Measurements from ENCODE around the gene KLC4. TPM values are rescaled to one million over a fixed set of nuclear protein-coding genes. Genes with fewer than 3 reads are reported as not detected.

KLC4 gene
- total and polyA plus RNA-seq, 9 of the 15 experiments (the other 6 are each of a cell fraction or from before 2014, with no cell fraction given), result 1.7 to 16.2 (median 7.7) TPM

DNA sequence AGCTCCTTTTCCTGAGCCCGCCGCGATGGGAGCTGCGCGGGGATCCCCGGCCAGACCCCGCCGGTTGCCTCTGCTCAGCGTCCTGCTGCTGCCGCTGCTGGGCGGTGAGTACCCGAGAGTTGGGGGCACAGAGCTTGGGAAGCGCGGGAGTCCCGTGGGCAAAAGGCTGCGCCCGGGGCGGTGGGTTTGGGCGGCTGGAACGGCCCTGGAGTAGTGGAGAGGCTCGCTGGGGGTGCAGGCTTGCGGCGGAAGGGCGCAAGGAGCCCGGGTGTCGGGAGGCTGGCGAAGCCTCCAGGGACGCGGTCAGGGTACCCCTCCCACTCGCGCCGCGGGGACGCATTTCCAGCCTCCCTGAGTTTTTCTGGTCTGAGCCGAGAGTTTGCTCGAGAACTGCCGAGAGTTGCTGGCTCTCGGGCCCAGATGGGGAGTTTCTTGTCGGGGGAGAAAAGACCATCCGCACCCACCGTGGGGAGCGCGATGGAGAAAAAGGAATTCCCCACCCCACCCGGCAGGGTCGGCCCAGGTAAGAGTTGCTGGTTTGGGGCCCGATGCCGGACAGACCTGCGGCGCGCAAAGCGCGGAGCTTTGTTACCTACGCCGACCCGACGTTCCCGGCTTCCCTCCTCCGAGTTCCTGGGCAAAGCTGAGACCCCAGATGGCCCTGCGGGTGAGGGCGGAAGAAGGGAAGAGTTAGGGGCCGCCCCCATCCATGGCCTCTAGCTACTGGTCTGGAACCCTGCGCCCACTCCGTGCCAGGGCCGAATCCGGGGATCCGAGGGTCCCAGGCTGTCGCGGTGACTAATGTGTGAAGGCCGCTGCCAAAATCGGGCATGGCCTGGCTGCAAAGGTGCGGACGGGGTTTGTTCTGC is 17.3 kb downstream of the KLC4 start:
- WGBS (ENCODE audit: insufficient coverage, low coverage, missing lambda C conversion rate), result 30% methylated on average over 60 of the region's 72 CpGs
- H2AFZ ChIP-seq (ENCODE audit: low read depth, low read length), result peak overlapping the region; percentile 88
- ATAC-seq (peak; percentile 14), DNase-seq (ENCODE audit: extremely low read depth in 1 of 4, low spot score in 3 of 4) (peak in 2 of 4 experiments; percentile 45 to 51), FAIRE-seq (no peak)
- CTCF ChIA-PET (ENCODE audit: low intra/inter-chr PET ratio), result no interaction called here
- no TSS peak for BruUV-seq (replicated peaks)
- peak overlapping the region; percentile 33 to 90; a peak in 3 of 4 replicates for H3K9ac ChIP-seq (ENCODE audit: insufficient read depth in 1 of 2, low read depth in 2 of 2, low read length in 2 of 2)
- H3K4me2 ChIP-seq (ENCODE audit: insufficient read depth, low read length), result peak overlapping the region; percentile 63
- 0 out of 2 replicates have a peak, but pooled peaks cover 2% of the 10 kb centered on the region for H4K20me1 ChIP-seq (replicated peaks; ENCODE audit: control insufficient read depth, insufficient read depth, low read length)
- no peak overlapping the region for H3K27ac ChIP-seq (ENCODE audit: extremely low read depth, low read depth, low read length)
- H3K4me1 ChIP-seq (replicated peaks in 1 of 2; ENCODE audit: control insufficient read depth in 2 of 2, insufficient read depth in 2 of 2, low read length in 2 of 2), result peaks cover 2 to 19% of the 10 kb centered on the region in 2 experiments; a peak in 4 of 5 replicates
- H3K4me3 ChIP-seq, result peak overlapping the region; percentile 53
- H3K36me3 ChIP-seq (ENCODE audit: control insufficient read depth, insufficient read depth, low read length), result no peaks in the 10 kb centered on the region
- intact Hi-C loops (cut with micrococcal nuclease) (no loop called here), in situ Hi-C loops (cut with MboI) (no loop called here)
- H3K27me3 ChIP-seq (ENCODE audit: control insufficient read depth in 2 of 2, insufficient read depth in 2 of 2, low read length in 2 of 2), result peaks cover 2 to 8% of the 10 kb centered on the region in 2 experiments; a peak in 2 of 5 replicates
- POLR2A ChIA-PET, result interaction anchor here (0.6 to 1.7 kb wide), 6 partner anchors 10 to 96 kb away, joined by 3 to 4 read pairs (median 3); partner anchors contain the start of genes KLC4, MRPL2 and PPP2R5D
- no peaks in the 10 kb centered on the region for H3K9me1 ChIP-seq (ENCODE audit: control insufficient read depth, insufficient read depth, low read length)
- H3K9me3 ChIP-seq (replicated peaks; ENCODE audit: control insufficient read depth, insufficient read depth, low read depth, low read length), result no peaks in the 10 kb centered on the region
- no peaks in the 10 kb centered on the region for H3K79me2 ChIP-seq (ENCODE audit: control insufficient read depth, insufficient read depth, low read length)
- no peak for TF ChIP-seq GATAD2A (IDR thresholded peaks at IDR 0.05)
- TF ChIP-seq ZNF583 (CRISPR knock-in tag; IDR thresholded peaks at IDR 0.05), result no peak
- TF ChIP-seq, protein P1, sequence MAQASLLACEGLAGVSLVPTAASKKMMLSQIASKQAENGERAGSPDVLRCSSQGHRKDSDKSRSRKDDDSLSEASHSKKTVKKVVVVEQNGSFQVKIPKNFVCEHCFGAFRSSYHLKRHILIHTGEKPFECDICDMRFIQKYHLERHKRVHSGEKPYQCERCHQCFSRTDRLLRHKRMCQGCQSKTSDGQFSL (CRISPR knock-in tag; IDR thresholded peaks at IDR 0.05), result 0 out of 2 replicates have a peak, but pooled peaks have one; percentile 51
- TF ChIP-seq, protein P1 (tag; IDR thresholded peaks at IDR 0.05), result no peak
- TF ChIP-seq, protein P2, sequence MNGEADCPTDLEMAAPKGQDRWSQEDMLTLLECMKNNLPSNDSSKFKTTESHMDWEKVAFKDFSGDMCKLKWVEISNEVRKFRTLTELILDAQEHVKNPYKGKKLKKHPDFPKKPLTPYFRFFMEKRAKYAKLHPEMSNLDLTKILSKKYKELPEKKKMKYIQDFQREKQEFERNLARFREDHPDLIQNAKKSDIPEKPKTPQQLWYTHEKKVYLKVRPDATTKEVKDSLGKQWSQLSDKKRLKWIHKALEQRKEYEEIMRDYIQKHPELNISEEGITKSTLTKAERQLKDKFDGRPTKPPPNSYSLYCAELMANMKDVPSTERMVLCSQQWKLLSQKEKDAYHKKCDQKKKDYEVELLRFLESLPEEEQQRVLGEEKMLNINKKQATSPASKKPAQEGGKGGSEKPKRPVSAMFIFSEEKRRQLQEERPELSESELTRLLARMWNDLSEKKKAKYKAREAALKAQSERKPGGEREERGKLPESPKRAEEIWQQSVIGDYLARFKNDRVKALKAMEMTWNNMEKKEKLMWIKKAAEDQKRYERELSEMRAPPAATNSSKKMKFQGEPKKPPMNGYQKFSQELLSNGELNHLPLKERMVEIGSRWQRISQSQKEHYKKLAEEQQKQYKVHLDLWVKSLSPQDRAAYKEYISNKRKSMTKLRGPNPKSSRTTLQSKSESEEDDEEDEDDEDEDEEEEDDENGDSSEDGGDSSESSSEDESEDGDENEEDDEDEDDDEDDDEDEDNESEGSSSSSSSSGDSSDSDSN (IDR thresholded peaks at IDR 0.05; ENCODE audit: borderline replicate concordance in 1 of 2, low read depth in 2 of 2, low read length in 2 of 2), result peak; percentile 53 to 56; a peak in 2 of 4 replicates
- TF ChIP-seq MAFG (tag; conservative IDR thresholded peaks at IDR 0.05), result no peak
- TF ChIP-seq, protein P3, sequence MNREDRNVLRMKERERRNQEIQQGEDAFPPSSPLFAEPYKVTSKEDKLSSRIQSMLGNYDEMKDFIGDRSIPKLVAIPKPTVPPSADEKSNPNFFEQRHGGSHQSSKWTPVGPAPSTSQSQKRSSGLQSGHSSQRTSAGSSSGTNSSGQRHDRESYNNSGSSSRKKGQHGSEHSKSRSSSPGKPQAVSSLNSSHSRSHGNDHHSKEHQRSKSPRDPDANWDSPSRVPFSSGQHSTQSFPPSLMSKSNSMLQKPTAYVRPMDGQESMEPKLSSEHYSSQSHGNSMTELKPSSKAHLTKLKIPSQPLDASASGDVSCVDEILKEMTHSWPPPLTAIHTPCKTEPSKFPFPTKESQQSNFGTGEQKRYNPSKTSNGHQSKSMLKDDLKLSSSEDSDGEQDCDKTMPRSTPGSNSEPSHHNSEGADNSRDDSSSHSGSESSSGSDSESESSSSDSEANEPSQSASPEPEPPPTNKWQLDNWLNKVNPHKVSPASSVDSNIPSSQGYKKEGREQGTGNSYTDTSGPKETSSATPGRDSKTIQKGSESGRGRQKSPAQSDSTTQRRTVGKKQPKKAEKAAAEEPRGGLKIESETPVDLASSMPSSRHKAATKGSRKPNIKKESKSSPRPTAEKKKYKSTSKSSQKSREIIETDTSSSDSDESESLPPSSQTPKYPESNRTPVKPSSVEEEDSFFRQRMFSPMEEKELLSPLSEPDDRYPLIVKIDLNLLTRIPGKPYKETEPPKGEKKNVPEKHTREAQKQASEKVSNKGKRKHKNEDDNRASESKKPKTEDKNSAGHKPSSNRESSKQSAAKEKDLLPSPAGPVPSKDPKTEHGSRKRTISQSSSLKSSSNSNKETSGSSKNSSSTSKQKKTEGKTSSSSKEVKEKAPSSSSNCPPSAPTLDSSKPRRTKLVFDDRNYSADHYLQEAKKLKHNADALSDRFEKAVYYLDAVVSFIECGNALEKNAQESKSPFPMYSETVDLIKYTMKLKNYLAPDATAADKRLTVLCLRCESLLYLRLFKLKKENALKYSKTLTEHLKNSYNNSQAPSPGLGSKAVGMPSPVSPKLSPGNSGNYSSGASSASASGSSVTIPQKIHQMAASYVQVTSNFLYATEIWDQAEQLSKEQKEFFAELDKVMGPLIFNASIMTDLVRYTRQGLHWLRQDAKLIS (CRISPR knock-in tag; IDR thresholded peaks at IDR 0.05), result no peak
- TF ChIP-seq PTBP1 (IDR thresholded peaks at IDR 0.05; ENCODE audit: low read depth, low read length), result no peak
- 0 out of 2 replicates have a peak, but pooled peaks have one; percentile 11 for TF ChIP-seq THAP12 (CRISPR knock-in tag; IDR thresholded peaks at IDR 0.05)
- no peak for TF ChIP-seq BRD9 (IDR thresholded peaks at IDR 0.05; ENCODE audit: low read depth, partially characterized antibody)
